ENCODE results near the gene DUSP15.

GRCh38 chr20:31845300-31845863, 24.9 kb downstream of the DUSP15 start, which contains the start of gene FOXS1:
- TF ChIP-seq, protein P1, sequence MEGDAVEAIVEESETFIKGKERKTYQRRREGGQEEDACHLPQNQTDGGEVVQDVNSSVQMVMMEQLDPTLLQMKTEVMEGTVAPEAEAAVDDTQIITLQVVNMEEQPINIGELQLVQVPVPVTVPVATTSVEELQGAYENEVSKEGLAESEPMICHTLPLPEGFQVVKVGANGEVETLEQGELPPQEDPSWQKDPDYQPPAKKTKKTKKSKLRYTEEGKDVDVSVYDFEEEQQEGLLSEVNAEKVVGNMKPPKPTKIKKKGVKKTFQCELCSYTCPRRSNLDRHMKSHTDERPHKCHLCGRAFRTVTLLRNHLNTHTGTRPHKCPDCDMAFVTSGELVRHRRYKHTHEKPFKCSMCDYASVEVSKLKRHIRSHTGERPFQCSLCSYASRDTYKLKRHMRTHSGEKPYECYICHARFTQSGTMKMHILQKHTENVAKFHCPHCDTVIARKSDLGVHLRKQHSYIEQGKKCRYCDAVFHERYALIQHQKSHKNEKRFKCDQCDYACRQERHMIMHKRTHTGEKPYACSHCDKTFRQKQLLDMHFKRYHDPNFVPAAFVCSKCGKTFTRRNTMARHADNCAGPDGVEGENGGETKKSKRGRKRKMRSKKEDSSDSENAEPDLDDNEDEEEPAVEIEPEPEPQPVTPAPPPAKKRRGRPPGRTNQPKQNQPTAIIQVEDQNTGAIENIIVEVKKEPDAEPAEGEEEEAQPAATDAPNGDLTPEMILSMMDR (IDR thresholded peaks at IDR 0.05) = peak in 1 of 5 experiments; percentile 19
- TF ChIP-seq POLR2A (IDR thresholded peaks at IDR 0.05) = peak; percentile 33 to 65
- TF ChIP-seq EP300 (IDR thresholded peaks at IDR 0.05) = peak in 1 of 2 donors; percentile 62
